Activated CD4-positive, alpha-beta T cell treated with anti-CD3 and anti-CD28 coated beads for 24 hours (primary cell): ENCODE measurements around the gene GRIN1.

ENCODE experiments used
- DNase-seq, 2 donors: peaks; one replicate each; pipeline ENCODE4 v3.0.0-alpha.2; 2020; ENCODE audit warnings: low read depth in 2 of 2

The GRIN1 gene

GRCh38 chr9:137216188-137216965 lies 77.4 kb downstream of the GRIN1 start:
- DNase-seq, result no peak

GRCh38 chr9:137217276-137218211 lies 78.6 kb downstream of the GRIN1 start:
- no peak for DNase-seq

GRCh38 chr9:137218212-137218753 lies 79.3 kb downstream of the GRIN1 start:
- no peak for DNase-seq
